Measurements from ENCODE around the gene STK32B. TPM values are rescaled to one million over a fixed set of nuclear protein-coding genes. Genes with fewer than 3 reads are reported as not detected.

The STK32B gene
- total and polyA plus RNA-seq, 2 experiments from 2014 or later: 0.71 to 2.3 TPM

DNA sequence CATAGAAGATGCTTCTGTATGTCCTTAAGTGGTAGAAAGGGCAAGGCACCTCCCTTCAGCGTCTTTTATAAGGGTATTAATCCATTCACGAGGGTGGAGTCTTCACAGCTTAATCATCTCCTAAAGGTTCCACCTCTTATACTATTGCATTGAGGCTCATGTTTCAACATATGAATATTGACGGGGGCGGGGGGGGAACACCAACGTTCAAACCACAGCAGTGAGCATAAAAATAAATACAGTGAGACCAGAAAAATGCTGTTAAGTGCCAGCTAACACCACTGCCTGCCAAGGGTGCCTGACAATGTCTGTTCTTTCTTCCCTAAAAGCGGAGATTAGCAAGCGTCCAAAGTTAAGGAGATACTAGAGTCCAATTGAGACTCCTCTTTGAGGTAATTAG lies 323.3 kb downstream of the STK32B start (continued):
- TF ChIP-seq, protein P1, sequence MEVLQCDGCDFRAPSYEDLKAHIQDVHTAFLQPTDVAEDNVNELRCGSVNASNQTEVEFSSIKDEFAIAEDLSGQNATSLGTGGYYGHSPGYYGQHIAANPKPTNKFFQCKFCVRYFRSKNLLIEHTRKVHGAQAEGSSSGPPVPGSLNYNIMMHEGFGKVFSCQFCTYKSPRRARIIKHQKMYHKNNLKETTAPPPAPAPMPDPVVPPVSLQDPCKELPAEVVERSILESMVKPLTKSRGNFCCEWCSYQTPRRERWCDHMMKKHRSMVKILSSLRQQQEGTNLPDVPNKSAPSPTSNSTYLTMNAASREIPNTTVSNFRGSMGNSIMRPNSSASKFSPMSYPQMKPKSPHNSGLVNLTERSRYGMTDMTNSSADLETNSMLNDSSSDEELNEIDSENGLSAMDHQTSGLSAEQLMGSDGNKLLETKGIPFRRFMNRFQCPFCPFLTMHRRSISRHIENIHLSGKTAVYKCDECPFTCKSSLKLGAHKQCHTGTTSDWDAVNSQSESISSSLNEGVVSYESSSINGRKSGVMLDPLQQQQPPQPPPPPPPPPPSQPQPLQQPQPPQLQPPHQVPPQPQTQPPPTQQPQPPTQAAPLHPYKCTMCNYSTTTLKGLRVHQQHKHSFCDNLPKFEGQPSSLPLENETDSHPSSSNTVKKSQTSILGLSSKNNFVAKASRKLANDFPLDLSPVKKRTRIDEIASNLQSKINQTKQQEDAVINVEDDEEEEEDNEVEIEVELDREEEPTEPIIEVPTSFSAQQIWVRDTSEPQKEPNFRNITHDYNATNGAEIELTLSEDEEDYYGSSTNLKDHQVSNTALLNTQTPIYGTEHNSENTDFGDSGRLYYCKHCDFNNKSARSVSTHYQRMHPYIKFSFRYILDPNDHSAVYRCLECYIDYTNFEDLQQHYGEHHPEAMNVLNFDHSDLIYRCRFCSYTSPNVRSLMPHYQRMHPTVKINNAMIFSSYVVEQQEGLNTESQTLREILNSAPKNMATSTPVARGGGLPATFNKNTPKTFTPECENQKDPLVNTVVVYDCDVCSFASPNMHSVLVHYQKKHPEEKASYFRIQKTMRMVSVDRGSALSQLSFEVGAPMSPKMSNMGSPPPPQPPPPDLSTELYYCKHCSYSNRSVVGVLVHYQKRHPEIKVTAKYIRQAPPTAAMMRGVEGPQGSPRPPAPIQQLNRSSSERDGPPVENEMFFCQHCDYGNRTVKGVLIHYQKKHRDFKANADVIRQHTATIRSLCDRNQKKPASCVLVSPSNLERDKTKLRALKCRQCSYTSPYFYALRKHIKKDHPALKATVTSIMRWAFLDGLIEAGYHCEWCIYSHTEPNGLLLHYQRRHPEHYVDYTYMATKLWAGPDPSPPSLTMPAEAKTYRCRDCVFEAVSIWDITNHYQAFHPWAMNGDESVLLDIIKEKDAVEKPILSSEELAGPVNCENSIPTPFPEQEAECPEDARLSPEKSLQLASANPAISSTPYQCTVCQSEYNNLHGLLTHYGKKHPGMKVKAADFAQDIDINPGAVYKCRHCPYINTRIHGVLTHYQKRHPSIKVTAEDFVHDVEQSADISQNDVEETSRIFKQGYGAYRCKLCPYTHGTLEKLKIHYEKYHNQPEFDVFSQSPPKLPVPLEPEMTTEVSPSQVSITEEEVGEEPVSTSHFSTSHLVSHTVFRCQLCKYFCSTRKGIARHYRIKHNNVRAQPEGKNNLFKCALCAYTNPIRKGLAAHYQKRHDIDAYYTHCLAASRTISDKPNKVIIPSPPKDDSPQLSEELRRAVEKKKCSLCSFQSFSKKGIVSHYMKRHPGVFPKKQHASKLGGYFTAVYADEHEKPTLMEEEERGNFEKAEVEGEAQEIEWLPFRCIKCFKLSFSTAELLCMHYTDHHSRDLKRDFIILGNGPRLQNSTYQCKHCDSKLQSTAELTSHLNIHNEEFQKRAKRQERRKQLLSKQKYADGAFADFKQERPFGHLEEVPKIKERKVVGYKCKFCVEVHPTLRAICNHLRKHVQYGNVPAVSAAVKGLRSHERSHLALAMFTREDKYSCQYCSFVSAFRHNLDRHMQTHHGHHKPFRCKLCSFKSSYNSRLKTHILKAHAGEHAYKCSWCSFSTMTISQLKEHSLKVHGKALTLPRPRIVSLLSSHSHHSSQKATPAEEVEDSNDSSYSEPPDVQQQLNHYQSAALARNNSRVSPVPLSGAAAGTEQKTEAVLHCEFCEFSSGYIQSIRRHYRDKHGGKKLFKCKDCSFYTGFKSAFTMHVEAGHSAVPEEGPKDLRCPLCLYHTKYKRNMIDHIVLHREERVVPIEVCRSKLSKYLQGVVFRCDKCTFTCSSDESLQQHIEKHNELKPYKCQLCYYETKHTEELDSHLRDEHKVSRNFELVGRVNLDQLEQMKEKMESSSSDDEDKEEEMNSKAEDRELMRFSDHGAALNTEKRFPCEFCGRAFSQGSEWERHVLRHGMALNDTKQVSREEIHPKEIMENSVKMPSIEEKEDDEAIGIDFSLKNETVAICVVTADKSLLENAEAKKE (CRISPR knock-in tag; IDR thresholded peaks at IDR 0.05): no peak
- no peak for TF ChIP-seq JUNB (IDR thresholded peaks at IDR 0.05; ENCODE audit: unreplicated experiment)
- TF ChIP-seq ZNF114 (CRISPR knock-in tag; IDR thresholded peaks at IDR 0.05): no peak
- no peak for TF ChIP-seq ZNF331 (CRISPR knock-in tag; IDR thresholded peaks at IDR 0.05; ENCODE audit: low read depth)
- TF ChIP-seq EZH2 (IDR thresholded peaks at IDR 0.05; ENCODE audit: low read depth, unreplicated experiment): no peak

DNA sequence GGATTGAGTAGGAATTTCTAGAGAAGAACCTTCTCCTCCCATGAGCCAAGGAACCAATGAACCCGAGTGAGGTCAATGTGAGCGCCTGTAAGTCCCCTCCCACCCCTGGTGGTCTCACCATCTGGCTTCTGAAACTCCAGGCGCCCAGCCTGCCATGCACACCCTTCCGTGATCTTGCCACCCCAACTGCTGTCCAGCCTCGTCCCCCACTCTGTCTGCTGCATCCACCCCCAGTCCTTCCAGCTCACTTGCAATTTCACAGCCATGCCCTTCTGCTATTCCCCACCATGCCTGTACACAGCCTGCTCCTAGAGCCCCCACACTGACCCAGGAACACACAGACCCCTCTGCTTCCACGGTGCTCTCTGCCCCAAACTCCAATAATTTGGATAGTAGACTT lies 323.7 kb downstream of the STK32B start:
- H3K4me1 ChIP-seq (ENCODE audit: insufficient read depth): no peaks in the 10 kb centered on the region
- Mint-ChIP-seq H3K9me3 (peaks cover 12% of the 10 kb centered on the region), H3K27me3 (ENCODE audit: insufficient read depth, low read depth, poor library complexity) (peaks cover 8% of the 10 kb centered on the region), H3K27ac (no peak overlapping the region), H3K36me3 (ENCODE audit: low read depth) (no peaks in the 10 kb centered on the region), H3K4me3 (no peak overlapping the region), H3K4me1 (no peaks in the 10 kb centered on the region)
- H3K27me3 ChIP-seq (ENCODE audit: insufficient read depth): no peaks in the 10 kb centered on the region
- DNase-seq (ENCODE audit: low spot score): no peak
- TF ChIP-seq EZH2 (IDR thresholded peaks at IDR 0.05; ENCODE audit: low read depth, unreplicated experiment) (no peak), EZH2phosphoT487 (IDR thresholded peaks at IDR 0.05; ENCODE audit: unreplicated experiment) (no peak), CREB1 (CRISPR knock-in tag; IDR thresholded peaks at IDR 0.05; ENCODE audit: low read depth) (no peak), STAT1 (IDR thresholded peaks at IDR 0.05; ENCODE audit: unreplicated experiment) (no peak)
- TF ChIP-seq, protein P1 (CRISPR knock-in tag; IDR thresholded peaks at IDR 0.05): no peak
- H2AFZ ChIP-seq: no peak overlapping the region
- ATAC-seq: no peak
- H3K27ac ChIP-seq (ENCODE audit: low read depth): no peak overlapping the region
- H3K9me2 ChIP-seq (ENCODE audit: insufficient read depth): no peaks in the 10 kb centered on the region
- H3K79me2 ChIP-seq (replicated peaks; ENCODE audit: insufficient read depth): no peaks in the 10 kb centered on the region
- no peak overlapping the region for H3K4me2 ChIP-seq
- H3K4me3 ChIP-seq: no peak overlapping the region
- H4K20me1 ChIP-seq (replicated peaks; ENCODE audit: insufficient read depth): no peaks in the 10 kb centered on the region
- no peaks in the 10 kb centered on the region for H3F3A ChIP-seq (replicated peaks; ENCODE audit: low read depth)
- H3K36me3 ChIP-seq (ENCODE audit: insufficient read depth): no peaks in the 10 kb centered on the region; the same call in 1 of the 2 replicates
